Left cardiac atrium (tissue), 4 donors: ENCODE data around the gene USP35. TPM values are rescaled to one million over a fixed set of nuclear protein-coding genes. Genes with fewer than 3 reads are reported as not detected.

Experiments
- ATAC-seq, 2 donors: fragments of 200-7000 bp; cut with Tn5 transposase; one replicate each; pipeline ENCODE4 v1.9.1; 2020; ENCODE audit warnings: mild to moderate bottlenecking in 2 of 2, moderate library complexity in 2 of 2
- DNase-seq: peaks from one replicate; pipeline ENCODE4 v3.0.0-alpha.2; 2020
- intact Hi-C, 2 donors: fragments of 100-400 bp; cut with DNase I; formaldehyde crosslinking; loops; one replicate each; pipeline versions ENCODE4 v1.14.1 to v1.15.1; 2022 to 2023
- total RNA-seq, 2 donors: library from RNA; stranded (reverse); fragmentation: NEBNext Ultra II Directional; extraction: Animal tissue kit (Norgen Biotek cat#: 25700); gene quantifications; one replicate each; pipeline ENCODE4 v1.2.1, GENCODE V29; 2021
- donor health status: DM: no; HTN: yes; CAD: no.
- donor health status: DM: no; HTN: yes; CAD: no; lungs with severe emphysema.
- donor health status: DM: yes; HTN: yes; CAD: no.
- donor health status: Dilated cardiomyopathy.

USP35 gene
- total RNA-seq, 2 donors from 2014 or later, result 6.5 to 10.6 TPM

DNA sequence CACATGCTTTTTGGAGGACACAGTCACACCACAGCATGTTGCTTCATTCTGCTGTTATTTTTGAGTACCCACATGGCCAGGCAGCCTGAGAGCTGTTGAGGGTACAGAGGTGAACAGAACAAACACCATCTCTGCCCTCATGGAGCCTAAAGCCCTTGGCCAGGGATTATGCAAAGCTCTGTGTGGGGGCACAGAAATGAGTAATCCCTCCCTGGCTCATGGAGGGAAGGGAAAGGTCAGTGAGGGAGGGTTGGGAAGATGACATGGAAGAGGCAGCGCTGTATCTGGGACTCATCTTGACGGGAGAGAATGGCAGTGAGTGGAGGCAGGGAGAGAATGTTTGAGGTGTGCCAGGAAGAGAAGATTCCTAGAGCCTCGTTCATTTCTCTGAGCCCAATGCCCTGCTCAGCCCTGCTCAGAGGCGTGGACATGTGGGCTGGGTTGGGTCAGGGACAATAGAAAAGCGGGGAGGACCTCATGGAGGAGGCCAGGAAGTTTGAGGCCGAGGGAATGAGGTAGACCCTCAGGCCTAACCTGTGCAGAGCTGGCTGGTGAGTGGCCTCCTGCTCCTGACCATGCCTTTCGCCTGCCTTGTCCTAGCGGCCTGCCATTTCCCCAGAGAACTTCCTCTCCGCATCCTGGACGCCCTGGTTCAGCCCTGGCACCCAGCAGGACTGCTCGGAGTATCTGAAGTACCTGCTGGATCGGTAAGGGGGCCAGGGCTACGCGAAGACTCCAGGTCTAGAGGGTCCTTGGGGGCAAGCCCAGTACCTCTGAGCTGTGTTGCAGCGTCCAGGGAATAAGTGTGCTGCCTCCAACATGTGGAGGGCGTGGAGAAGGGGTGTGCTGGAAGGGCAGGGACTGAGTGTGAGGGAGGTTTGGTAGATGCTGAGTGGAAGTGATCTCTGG lies 19.8 kb downstream of the USP35 start:
- DNase-seq (no peak), ATAC-seq (peak in 1 of 2 donors; percentile 45)
- intact Hi-C loops, result no loop called here

DNA sequence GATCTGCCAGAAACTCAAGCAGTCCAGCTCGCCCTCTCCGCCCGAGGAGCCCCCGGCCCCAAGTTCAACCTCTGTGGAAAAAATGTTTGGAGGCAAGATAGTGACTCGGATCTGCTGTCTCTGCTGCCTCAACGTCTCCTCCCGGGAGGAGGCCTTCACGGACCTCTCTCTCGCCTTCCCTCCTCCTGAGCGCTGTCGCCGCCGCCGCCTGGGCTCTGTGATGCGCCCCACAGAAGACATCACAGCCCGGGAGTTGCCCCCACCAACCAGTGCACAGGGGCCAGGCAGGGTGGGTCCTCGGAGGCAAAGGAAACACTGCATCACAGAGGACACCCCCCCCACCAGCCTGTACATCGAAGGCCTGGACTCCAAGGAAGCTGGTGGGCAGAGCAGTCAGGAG lies 20.8 kb downstream of the USP35 start:
- DNase-seq (no peak), ATAC-seq (no peak)
- intact Hi-C loops, result no loop called here

DNA sequence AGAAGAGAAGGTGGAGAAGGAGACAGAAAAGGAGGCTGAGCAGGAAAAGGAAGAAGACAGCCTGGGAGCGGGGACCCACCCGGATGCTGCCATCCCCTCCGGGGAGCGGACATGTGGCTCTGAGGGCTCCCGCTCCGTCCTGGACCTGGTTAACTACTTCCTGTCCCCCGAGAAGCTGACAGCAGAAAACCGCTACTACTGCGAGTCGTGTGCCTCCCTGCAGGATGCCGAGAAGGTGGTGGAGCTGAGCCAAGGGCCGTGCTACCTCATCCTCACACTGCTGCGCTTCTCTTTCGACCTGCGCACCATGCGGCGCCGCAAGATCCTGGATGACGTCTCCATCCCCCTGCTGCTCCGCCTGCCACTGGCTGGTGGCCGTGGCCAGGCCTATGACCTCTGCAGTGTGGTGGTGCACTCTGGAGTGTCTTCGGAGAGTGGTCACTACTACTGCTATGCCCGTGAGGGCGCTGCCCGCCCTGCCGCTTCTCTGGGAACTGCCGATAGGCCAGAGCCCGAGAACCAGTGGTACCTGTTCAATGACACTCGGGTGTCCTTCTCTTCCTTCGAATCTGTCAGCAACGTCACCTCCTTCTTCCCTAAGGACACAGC lies 21.4 kb downstream of the USP35 start:
- intact Hi-C loops, result no loop called here
- DNase-seq (no peak), ATAC-seq (no peak)

GRCh38 chr11:78211565-78211964 lies 22.8 kb downstream of the USP35 start:
- intact Hi-C loops, result no loop called here
- no peak for DNase-seq
- no peak for ATAC-seq

GRCh38 chr11:78212586-78213371 lies 24.1 kb downstream of the USP35 start:
- ATAC-seq, result peak; percentile 17 to 29
- intact Hi-C loops, result no loop called here

GRCh38 chr11:78213526-78214330 lies 25.0 kb downstream of the USP35 start:
- DNase-seq (no peak), ATAC-seq (no peak)
- intact Hi-C loops, result no loop called here

More at GRCh38 chr11:78212586-78213371, 24.1 kb downstream of the USP35 start:
- no peak for DNase-seq

DNA sequence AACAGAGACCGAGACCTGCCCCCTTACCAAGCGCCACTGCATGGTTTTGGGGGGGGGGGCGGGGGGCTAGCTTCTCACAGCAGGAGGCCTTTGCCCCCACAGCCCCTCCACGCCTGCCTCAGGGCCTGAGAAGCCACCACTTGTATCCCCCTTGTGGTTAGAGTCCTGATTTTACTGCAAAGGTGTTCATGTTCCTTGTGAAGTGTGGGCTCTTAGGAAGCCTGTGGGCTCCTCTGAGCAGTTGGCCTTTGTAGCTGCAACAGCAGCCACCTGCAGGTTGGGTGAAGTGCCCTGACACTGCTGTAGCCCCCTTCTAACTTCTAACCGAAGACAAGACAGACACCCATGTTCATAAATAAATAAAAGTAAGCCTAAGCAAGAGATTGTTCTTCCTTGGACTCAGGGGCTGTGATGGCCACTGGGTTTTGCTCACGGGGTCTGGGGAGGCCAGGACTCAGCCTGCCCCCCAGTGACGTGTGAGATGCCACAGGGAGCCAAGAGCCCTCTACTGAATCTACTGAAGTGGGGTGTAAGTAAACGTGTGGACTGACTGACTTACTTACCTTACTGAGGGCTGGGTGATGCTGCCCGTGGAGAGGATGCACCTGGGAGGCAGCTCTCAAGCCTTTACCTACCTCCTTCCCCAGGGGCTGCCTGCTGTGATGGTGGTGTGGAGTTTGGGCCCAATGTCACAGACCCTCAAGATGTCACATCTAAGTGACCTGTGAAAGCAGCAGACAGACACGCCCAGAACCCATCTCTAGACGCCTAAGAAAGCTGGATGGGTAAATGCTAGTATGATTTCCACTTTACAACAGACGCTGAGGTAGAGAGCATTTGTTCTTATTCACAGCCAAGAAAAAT lies 25.8 kb downstream of the USP35 start:
- intact Hi-C loops, result no loop called here
- DNase-seq (no peak), ATAC-seq (no peak)

GRCh38 chr11:78216021-78216420 lies 27.3 kb downstream of the USP35 start:
- no peak for ATAC-seq
- intact Hi-C loops, result no loop called here
- DNase-seq, result no peak

DNA sequence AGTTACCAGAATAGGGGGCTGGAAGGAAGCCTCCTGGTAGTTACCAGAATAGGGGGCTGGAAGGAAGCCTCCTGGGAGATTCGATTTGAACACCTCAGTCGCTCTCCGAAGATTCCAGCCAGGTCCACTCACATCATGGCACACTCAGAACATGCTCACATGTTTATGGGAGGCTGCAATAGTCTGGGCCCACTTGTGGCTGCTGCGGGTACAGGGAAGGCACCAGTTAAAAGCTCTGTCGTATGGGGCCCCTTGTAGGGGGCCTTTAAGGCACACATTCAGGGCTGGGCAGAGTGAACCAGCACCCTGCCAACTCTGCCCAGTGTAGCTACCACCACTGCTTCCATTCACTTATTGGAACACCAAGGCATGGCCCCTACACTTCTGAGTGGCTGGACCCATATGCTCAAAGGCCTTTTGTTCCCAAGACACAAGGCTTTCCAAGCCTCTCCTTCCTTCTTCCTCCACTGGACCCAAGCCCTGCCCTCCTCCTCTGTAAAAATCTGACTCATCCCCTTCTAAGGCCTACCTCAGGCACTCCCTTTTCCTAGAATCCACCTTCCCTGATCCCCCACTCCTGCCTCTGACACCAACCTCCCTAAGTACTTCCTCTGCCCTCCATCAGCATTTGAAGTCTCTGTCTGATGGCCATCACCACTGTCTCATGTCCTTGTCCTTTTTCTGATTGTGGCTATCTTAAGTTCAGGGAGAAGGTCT lies 28.0 kb downstream of the USP35 start:
- DNase-seq (no peak), ATAC-seq (peak in 1 of 2 donors; percentile 45)
- intact Hi-C loops, result no loop called here

- intact Hi-C loops, result no loop called here
- ATAC-seq (no peak), DNase-seq (no peak)
Observed at GRCh38 chr11:78217650-78218541, 29.2 kb downstream of the USP35 start.

DNA sequence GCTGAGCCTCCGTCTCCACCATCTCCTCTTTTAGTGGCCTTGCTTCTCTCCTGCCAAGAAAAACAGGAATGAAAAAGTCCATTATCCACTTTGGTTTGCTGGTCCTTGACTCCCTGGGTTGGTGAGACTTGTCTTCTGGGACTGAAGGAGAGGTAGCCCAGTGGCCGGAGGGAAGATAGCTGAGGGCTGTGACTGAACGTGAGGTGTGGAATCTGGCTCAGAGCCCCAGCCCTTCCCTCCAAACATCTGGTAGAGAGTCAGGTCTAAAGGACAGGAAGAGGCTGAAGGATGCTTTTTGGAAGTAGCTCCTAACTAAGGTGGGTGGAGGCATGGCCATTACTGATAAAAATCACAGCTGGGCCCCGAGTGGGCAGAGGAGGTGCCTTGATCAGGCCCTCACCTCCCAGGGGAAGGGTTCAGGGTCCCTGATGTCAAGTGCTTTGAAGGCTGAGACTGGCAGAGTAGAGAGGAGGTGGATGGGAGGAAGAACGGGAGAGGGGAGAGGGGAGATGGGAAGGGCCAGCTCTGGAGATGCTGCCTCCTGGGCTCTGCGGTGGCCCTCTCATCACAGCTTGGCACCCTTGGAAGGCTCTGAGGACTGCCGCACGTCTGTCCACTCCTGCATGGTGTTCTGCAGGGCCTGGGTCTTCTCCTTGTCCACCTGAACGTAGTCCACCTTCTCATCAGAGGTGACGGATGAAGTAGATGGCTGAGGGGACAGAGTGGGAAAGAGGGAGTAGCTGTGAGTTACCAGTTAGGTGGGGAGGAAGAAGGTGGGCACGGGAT lies 30.2 kb downstream of the USP35 start:
- no peak for ATAC-seq
- intact Hi-C loops, result no loop called here
- DNase-seq, result no peak

- DNase-seq (no peak), ATAC-seq (no peak)
- intact Hi-C loops, result no loop called here
Observed at GRCh38 chr11:78219493-78220217, 30.9 kb downstream of the USP35 start.

DNA sequence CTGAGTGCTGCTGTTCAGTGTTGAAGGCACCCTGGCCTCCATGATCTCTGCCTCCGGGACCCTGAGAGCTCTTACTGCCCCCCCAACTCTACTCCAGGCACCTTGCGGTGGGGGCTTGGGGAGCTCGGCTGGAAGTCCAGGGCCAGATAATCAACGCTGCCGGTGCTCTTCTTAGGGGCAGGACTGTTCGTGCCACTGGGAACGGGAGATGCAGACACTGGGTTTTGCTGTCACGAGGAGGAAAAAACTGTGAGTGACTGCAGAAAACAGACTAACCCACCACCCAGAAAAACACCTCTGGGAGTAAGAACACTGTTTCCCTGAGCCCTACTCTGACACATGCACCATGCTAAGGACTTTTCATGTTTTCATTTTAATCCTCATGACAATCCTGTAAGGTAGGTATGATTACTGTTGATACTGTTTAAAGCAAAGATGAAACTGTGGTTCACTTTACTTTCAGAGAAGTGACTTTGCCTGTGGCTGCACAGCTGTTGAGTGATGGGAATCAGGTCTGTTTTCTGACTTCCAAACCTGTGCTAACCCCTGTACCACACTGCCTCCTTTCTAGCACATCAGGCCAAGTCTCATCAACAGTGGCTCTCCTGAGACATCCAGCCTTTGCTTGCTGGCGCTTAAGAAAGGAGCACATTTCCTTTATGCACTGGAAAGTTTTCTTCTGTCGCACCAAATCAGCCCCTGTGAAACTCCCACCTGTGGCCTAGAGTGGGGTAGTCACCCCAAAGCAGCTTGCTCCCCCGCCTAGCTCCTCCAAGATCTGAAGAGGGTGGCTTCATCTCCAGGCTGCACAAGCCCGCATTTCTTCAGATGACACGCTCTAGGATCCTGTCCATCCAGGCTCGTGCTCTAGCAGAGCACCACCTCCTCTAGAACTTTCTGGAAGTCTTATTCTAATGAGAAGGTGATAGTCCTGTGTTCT lies 31.8 kb downstream of the USP35 start:
- ATAC-seq (no peak), DNase-seq (no peak)
- intact Hi-C loops, result no loop called here
